ENCODE results near the gene CRNKL1. TPM values are rescaled to one million over a fixed set of nuclear protein-coding genes. Genes with fewer than 3 reads are reported as not detected.
"Not testable (repeated sequence)": the region's sequence is repeated elsewhere in the genome, so short reads cannot be mapped to it uniquely, and the experiment has no call there.

CRNKL1 gene
- total RNA-seq, 2 donors from 2014 or later, result 22.0 to 27.1 TPM

DNA sequence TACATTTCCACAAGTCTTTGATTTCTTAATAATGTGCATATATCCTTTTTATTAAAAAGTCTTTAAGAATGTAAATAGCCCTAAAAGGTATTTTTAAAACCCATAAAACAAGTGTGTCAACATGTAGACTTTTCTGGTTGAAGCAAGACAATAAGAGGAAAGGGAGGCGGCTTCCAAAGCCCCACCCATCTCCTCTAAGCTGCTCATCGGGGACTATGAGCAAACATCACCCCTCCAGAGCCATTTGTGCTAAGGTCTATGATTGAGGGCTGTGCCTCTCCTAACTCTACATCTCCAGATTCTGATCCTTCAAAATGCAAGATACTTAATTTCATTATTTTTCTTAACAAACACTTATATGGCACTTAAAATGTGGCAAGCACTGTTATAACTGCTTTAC lies 37.6 kb downstream of the CRNKL1 start:
- Histone ChIP-seq H3K36me3 (no peaks in the 10 kb centered on the region), H3K4me3 (no peak overlapping the region), H3K27me3 (replicated peaks; ENCODE audit: insufficient read depth) (no peaks in the 10 kb centered on the region), H3K4me1 (replicated peaks) (peaks cover 13% of the 10 kb centered on the region), H3K27ac (no peak overlapping the region), H3K9me3 (no peaks in the 10 kb centered on the region)
- intact Hi-C loops (cut with DNase I), result no loop called here
- TF ChIP-seq POLR2AphosphoS5 (IDR thresholded peaks at IDR 0.05), result peak; percentile 28
- TF ChIP-seq, protein P1, sequence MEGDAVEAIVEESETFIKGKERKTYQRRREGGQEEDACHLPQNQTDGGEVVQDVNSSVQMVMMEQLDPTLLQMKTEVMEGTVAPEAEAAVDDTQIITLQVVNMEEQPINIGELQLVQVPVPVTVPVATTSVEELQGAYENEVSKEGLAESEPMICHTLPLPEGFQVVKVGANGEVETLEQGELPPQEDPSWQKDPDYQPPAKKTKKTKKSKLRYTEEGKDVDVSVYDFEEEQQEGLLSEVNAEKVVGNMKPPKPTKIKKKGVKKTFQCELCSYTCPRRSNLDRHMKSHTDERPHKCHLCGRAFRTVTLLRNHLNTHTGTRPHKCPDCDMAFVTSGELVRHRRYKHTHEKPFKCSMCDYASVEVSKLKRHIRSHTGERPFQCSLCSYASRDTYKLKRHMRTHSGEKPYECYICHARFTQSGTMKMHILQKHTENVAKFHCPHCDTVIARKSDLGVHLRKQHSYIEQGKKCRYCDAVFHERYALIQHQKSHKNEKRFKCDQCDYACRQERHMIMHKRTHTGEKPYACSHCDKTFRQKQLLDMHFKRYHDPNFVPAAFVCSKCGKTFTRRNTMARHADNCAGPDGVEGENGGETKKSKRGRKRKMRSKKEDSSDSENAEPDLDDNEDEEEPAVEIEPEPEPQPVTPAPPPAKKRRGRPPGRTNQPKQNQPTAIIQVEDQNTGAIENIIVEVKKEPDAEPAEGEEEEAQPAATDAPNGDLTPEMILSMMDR (IDR thresholded peaks at IDR 0.05), result no peak
- 30% methylated on average over 2 of the region's 2 CpGs for WGBS
- peak; percentile 34 for DNase-seq (ENCODE audit: low spot score)

- no peak for DNase-seq (ENCODE audit: low spot score)
- Histone ChIP-seq H3K27me3 (replicated peaks; ENCODE audit: insufficient read depth) (no peaks in the 10 kb centered on the region), H3K9me3 (no peaks in the 10 kb centered on the region), H3K4me1 (replicated peaks) (peaks cover 3% of the 10 kb centered on the region), H3K36me3 (no peaks in the 10 kb centered on the region), H3K27ac (no peak overlapping the region), H3K4me3 (no peak overlapping the region)
- intact Hi-C loops (cut with DNase I), result no loop called here
- TF ChIP-seq POLR2AphosphoS5 (IDR thresholded peaks at IDR 0.05) (no peak), POLR2A (IDR thresholded peaks at IDR 0.05) (no peak)
- TF ChIP-seq, protein P1 (IDR thresholded peaks at IDR 0.05), result no peak
- WGBS, result 64% methylated on average over 2 of the region's 2 CpGs
Measured at GRCh38 chr20:20012541-20012940, 39.7 kb downstream of the CRNKL1 start.

DNA sequence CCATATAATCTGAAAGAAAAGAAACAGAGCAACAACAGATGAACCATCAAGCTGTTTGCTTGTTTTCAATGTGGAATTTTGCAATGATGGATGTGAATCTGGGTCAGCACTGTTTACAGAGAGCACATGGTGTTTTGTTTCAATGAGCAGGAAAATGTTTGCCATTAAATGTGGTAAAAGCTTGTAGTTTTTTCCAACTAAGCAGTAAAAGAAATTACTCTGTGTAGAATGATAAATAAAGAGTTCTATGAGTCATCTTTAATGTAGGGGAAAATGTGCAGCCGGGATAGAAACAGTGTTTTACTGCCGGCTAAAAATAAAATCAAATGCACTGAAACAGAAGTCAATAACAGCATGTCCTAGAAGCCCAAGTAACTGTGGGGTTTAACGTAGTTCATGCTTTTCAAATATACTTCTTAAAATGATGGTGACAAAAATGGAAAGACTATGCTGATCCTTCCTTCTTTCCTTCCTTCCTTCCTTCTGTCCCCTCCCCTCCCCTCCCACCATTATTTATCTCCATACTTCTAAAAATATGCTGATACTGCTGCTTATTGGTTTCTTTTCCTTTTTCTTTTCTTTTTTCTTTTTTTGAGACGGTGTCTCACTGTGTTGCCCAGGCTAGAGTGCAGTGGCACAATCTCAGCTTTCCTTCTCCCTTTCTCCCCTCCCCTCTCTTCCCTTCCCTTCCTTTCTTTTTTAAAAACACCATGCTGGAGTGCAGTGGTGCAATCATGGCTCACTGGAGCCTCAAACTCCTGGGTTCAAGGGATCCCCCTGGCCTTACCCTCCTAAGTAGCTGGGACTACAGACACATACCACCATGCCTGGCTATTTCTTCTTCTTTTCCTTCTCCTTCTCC lies 41.4 kb downstream of the CRNKL1 start:
- Histone ChIP-seq H3K4me1 (replicated peaks) (peaks cover 3% of the 10 kb centered on the region), H3K27me3 (replicated peaks; ENCODE audit: insufficient read depth) (no peaks in the 10 kb centered on the region), H3K27ac (peak overlapping the region; percentile 71 to 91), H3K4me3 (no peak overlapping the region), H3K9me3 (no peaks in the 10 kb centered on the region), H3K36me3 (no peaks in the 10 kb centered on the region)
- WGBS, result 10% methylated on average over 4 of the region's 4 CpGs
- TF ChIP-seq, protein P1 (IDR thresholded peaks at IDR 0.05), result peak in 1 of 4 experiments; percentile 8
- TF ChIP-seq POLR2AphosphoS5 (IDR thresholded peaks at IDR 0.05) (peak; percentile 92), POLR2A (IDR thresholded peaks at IDR 0.05) (no peak)
- DNase-seq (ENCODE audit: low spot score), result peak; percentile 20
- intact Hi-C loops (cut with DNase I), result no loop called here

GRCh38 chr20:20009784-20010253 lies 42.4 kb downstream of the CRNKL1 start:
- Histone ChIP-seq H3K4me1 (replicated peaks) (peaks cover 3% of the 10 kb centered on the region), H3K9me3 (no peaks in the 10 kb centered on the region), H3K27me3 (replicated peaks; ENCODE audit: insufficient read depth) (no peaks in the 10 kb centered on the region), H3K4me3 (no peak overlapping the region), H3K36me3 (no peaks in the 10 kb centered on the region), H3K27ac (peak overlapping the region; percentile 71 to 91)
- no peak for TF ChIP-seq POLR2A (IDR thresholded peaks at IDR 0.05)
- TF ChIP-seq POLR2AphosphoS5 (IDR thresholded peaks at IDR 0.05), result no peak
- TF ChIP-seq, protein P1 (IDR thresholded peaks at IDR 0.05), result no peak
- intact Hi-C loops (cut with DNase I), result no loop called here
- 54% methylated on average over 14 of the region's 14 CpGs for WGBS
- DNase-seq (ENCODE audit: low spot score), result no peak

GRCh38 chr20:20005342-20005741 lies 46.9 kb downstream of the CRNKL1 start:
- WGBS, result 56% methylated on average over 7 of the region's 7 CpGs
- Histone ChIP-seq H3K4me3 (no peak overlapping the region), H3K9me3 (no peaks in the 10 kb centered on the region), H3K27ac (no peak overlapping the region), H3K27me3 (replicated peaks; ENCODE audit: insufficient read depth) (no peaks in the 10 kb centered on the region), H3K4me1 (replicated peaks) (no peaks in the 10 kb centered on the region), H3K36me3 (no peaks in the 10 kb centered on the region)
- TF ChIP-seq POLR2A (IDR thresholded peaks at IDR 0.05) (no peak), POLR2AphosphoS5 (IDR thresholded peaks at IDR 0.05) (no peak)
- TF ChIP-seq, protein P1 (IDR thresholded peaks at IDR 0.05), result no peak
- no peak for DNase-seq (ENCODE audit: low spot score)
- intact Hi-C loops (cut with DNase I), result no loop called here

DNA sequence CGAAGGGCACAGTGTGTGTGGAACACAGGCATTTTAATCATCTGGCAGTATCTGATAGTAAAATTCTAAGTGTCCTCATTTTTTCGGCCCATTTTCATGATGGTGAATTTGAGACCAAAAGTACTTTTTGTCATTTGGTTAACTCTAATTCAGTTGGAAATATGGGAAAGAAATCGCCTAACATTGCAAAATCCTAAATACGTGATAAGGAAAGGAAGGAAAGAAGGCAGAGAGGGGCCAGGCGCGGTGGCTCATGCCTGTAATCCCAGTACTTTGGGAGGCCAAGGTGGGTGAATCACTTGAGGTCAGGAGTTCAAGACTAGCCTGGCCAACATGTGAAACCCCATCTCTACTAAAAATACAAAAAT lies 48.3 kb downstream of the CRNKL1 start:
- not testable (repeated sequence) for H3K4me1 ChIP-seq (replicated peaks); H3K27me3 ChIP-seq (replicated peaks; ENCODE audit: insufficient read depth); H3K4me3 ChIP-seq; H3K9me3 ChIP-seq; DNase-seq (ENCODE audit: low spot score); H3K36me3 ChIP-seq
- H3K27ac ChIP-seq, result peak overlapping the region; percentile 48 to 55
- 64% methylated on average over 6 of the region's 6 CpGs for WGBS
- intact Hi-C loops (cut with DNase I), result loop anchor here (5.0 kb wide), 1 partner anchor 292 kb away; no protein-coding TSS in a partner anchor

Measured in prostate gland (tissue), 2 donors.